ENCODE measurements around the gene WDR86. TPM values are rescaled to one million over a fixed set of nuclear protein-coding genes. Genes with fewer than 3 reads are reported as not detected.

Gene WDR86
- total and polyA plus RNA-seq, 2 of the 8 experiments (the other 6 are each of a cell fraction or from before 2014, with no cell fraction given), result 12.7 to 15.8 TPM

- TF ChIP-seq ASH2L (IDR thresholded peaks at IDR 0.05; ENCODE audit: low read length), result no peak
- TF ChIP-seq HDAC6 (IDR thresholded peaks at IDR 0.05; ENCODE audit: low read depth, low read length), result no peak
- TF ChIP-seq HDAC2 (IDR thresholded peaks at IDR 0.05; ENCODE audit: borderline replicate concordance in 1 of 2, low read depth in 2 of 2, low read length in 2 of 2), result no peak
- TF ChIP-seq TCF12 (IDR thresholded peaks at IDR 0.05; ENCODE audit: low read depth, low read length), result no peak
Observed at GRCh38 chr7:151347200-151347599, 62.6 kb downstream of the WDR86 start (continued).
